Memory B cell (primary cell): ENCODE results near the gene RERE.
A peak's percentile ranks its signal among the peaks of the same experiment; 100 is the strongest.
"Not testable (repeated sequence)": the region's sequence is repeated elsewhere in the genome, so short reads cannot be mapped to it uniquely, and the experiment has no call there.

Experiments
- ATAC-seq: fragments of 150-1000 bp; cut with Tn5 transposase; 2 replicates; pipeline ENCODE4 v1.10.0; 2021; ENCODE audit warnings: low read depth, mild to moderate bottlenecking, moderate library complexity
- DNase-seq, 2 donors: peaks; one replicate each; pipeline ENCODE4 v3.0.0; 2022; ENCODE audit warnings: low spot score in 2 of 2
- H3K27ac Mint-ChIP-seq: one replicate; pipeline ENCODE4 v1.8.0; 2022; ENCODE audit warnings: mild to moderate bottlenecking, moderate library complexity, mixed read lengths
- H3K27me3 Mint-ChIP-seq: one replicate; pipeline ENCODE4 v1.8.0; 2022; ENCODE audit warnings: mixed read lengths
- H3K36me3 Mint-ChIP-seq: one replicate; pipeline ENCODE4 v1.8.0; 2022; ENCODE audit warnings: mild to moderate bottlenecking, mixed read lengths
- H3K4me1 Mint-ChIP-seq: one replicate; pipeline ENCODE4 v1.8.0; 2022; ENCODE audit warnings: mixed read lengths
- H3K4me3 Mint-ChIP-seq: one replicate; pipeline ENCODE4 v1.8.0; 2022; ENCODE audit warnings: mild to moderate bottlenecking, moderate library complexity, mixed read lengths
- H3K9me3 Mint-ChIP-seq: one replicate; pipeline ENCODE4 v1.8.0; 2022; ENCODE audit warnings: mixed read lengths

RERE gene

DNA sequence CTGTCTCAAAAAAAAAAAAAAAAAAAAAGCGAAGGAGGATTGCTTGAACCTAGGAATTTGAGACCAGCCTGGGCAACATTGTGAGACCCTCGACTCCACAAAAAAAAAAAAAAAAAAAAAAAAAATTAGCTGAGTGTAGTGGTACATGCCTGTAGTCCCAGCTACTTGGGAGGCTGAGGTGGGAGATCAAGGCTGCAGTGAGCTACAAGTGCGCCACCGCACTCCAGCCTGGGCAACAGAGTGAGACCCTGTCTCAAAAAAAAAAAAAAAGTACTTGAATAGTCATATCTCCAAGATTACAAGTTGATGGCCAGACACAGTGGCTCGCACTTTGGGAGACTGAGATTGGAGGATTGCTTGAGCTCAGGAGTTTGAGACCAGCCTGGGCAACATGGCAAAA, 33.6 kb upstream of the RERE start:
- Mint-ChIP-seq H3K9me3 (no peaks in the 10 kb centered on the region), H3K27me3 (no peaks in the 10 kb centered on the region), H3K27ac (no peak overlapping the region), H3K36me3 (peaks cover 1% of the 10 kb centered on the region), H3K4me1 (no peaks in the 10 kb centered on the region), H3K4me3 (no peak overlapping the region)
- ATAC-seq (no peak), DNase-seq (no peak)

DNA sequence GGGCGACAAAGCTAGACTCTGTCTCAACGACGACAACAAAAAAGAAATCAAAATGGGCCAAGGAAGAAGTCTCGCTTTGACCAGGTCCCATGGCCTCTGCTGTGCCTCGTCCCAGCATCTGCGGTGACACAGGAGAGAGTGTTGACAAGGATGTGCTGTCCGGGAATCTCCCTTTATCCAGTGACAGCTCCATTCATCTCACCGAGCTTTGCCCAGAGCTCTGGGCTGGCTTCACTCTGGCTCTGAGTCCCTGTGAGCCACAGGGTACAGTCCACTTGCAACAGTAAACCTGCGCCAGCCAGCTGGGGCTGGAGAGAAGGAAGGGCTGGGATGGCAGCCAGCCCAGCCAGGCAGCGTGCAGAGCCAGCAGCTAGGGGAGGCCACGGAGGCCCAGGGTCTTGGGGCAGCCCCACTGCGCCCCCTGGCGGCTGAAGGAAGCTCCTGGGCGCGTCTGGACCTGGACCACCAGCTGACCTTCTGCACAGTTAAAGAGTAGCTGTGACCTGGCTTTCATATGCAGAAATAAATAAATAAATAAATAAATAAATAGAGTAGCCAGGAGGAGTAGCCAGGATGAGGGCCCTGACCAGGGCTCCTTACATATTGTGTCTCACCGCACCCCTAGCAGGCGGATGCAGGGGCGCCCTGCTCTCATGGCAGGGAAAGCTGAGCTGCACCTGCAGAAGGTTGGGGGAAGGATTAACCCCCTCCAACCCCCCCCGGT, 31.4 kb upstream of the RERE start:
- no peaks in the 10 kb centered on the region for H3K36me3 Mint-ChIP-seq
- no peaks in the 10 kb centered on the region for H3K4me1 Mint-ChIP-seq
- H3K27me3 Mint-ChIP-seq = no peaks in the 10 kb centered on the region
- peak; percentile 97 for ATAC-seq
- H3K4me3 Mint-ChIP-seq = no peak overlapping the region
- no peaks in the 10 kb centered on the region for H3K9me3 Mint-ChIP-seq
- DNase-seq = peak; percentile 74 to 84
- no peak overlapping the region for H3K27ac Mint-ChIP-seq

DNA sequence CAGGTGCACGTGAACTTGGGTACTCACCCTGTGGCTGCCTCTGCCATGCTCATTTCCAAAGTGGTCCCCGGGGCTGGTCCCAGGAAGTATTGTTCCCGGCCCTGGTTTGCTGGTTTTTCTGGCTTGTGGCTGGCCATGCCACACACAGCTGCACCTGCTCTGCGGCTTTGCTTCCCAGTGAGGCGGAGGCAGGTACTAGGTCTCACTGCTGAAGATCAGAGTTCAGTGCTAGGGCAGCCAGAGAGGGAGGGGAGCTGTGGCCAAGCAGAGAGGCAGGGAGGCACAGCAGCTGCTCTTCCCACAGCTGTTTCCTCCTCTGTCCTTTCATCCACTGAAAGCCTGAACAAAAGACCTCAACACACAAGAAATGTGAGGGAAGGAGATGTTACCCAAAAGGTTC, 30.6 kb upstream of the RERE start:
- ATAC-seq = no peak
- no peaks in the 10 kb centered on the region for H3K36me3 Mint-ChIP-seq
- H3K27ac Mint-ChIP-seq = no peak overlapping the region
- H3K4me1 Mint-ChIP-seq = no peaks in the 10 kb centered on the region
- H3K4me3 Mint-ChIP-seq = no peak overlapping the region
- no peak for DNase-seq
- no peaks in the 10 kb centered on the region for H3K9me3 Mint-ChIP-seq
- H3K27me3 Mint-ChIP-seq = no peaks in the 10 kb centered on the region

DNA sequence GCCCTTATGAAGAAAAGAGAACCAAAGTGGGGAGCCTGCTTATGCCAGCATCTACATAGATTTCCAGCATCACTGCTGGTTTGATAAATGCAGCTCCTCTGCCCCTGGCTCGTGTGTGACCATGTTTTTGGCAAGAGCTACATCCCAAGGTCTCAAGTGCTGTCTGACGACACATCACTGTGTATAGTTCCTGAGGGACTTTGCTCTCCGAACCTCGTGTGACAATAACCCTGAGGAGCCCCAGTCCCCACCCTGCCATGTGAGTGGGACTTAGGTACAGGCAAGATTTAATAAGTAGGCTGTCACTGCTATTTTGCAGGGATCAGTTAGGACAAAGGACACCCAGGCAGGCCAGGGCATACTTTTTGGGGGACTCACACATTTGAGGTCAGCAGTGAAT, 28.8 kb upstream of the RERE start:
- Mint-ChIP-seq H3K27me3 (no peaks in the 10 kb centered on the region), H3K4me1 (no peaks in the 10 kb centered on the region), H3K9me3 (no peaks in the 10 kb centered on the region), H3K27ac (no peak overlapping the region), H3K4me3 (no peak overlapping the region), H3K36me3 (no peaks in the 10 kb centered on the region)
- DNase-seq (no peak), ATAC-seq (no peak)

DNA sequence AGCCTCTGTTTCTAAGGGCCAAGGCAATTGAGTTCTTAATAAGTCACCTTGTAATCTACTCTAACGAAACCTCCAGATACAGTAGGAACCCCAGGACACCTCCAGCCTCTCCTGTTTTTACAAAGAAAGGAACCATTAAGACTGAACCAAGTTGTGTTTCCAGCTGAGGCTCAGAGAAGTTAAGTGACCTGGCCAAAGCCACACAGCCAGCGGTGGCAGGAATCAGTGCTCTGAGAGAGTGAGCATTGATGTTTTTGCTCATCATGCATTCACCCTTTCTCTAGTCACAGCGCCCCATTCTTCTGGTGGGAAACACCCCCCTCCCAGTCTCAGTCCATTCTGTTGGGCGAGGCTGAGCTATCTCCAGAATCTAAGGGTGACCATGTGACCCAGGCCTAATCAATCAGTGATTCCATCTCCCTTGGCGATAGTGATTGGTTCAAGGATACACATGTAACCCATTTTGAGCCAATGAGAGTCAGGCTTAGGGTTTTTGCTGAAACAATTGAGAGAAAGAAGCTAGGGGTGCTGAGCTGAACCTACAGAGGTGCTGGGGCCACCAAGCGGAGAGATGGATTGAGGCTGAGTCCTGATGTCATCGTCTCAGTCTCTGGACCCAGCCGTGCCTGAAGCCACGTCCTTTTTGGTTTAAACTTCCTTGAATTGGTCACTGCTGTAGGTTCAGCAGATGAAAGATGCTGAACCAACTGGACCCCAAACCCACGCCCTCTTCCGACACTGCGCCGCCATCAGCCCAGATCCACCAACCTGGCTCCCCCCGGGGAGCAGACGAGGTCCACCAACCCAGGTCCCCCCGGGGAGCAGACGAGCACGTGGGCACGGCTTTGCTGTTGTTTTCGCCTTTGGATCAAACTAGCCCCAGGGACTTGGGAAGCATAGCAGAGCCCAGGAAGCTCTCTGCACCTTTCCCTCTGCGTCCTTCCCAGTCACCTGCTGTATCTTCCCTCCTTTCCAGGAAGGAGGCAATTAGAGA, 28.0 kb upstream of the RERE start:
- Mint-ChIP-seq H3K4me3 (no peak overlapping the region), H3K27me3 (no peaks in the 10 kb centered on the region), H3K27ac (no peak overlapping the region), H3K4me1 (no peaks in the 10 kb centered on the region), H3K36me3 (peaks cover under 1% of the 10 kb centered on the region), H3K9me3 (peaks cover 2% of the 10 kb centered on the region)
- ATAC-seq (no peak), DNase-seq (no peak)

DNA sequence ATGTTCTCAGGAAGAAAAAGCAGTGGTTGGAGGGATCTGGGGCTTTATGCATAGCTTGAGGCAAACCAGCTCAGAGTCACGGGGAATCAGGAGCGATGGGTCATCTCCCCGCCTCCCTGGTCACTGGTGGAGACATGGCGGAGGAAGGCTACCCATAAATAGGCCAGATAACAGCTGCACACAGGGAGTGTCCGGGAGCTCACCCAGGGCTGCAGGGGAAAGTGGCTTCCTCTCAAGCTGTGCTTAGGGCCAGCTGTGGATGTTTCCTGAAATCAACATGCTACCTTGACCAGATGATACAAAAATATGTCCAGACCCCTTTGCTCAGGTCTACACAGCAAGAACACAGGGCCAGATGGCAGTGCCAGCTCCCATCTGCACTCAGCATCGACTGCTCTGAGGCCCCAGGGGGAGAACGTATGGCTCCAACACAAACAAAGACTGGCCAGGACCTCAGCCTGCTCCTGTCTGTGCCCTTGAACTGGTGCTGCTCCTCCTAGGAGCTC, 27.1 kb upstream of the RERE start:
- Mint-ChIP-seq H3K4me3 (no peak overlapping the region), H3K9me3 (peaks cover 4% of the 10 kb centered on the region), H3K36me3 (peaks cover 3% of the 10 kb centered on the region), H3K27ac (no peak overlapping the region), H3K27me3 (no peaks in the 10 kb centered on the region), H3K4me1 (no peaks in the 10 kb centered on the region)
- no peak for ATAC-seq
- DNase-seq = no peak

DNA sequence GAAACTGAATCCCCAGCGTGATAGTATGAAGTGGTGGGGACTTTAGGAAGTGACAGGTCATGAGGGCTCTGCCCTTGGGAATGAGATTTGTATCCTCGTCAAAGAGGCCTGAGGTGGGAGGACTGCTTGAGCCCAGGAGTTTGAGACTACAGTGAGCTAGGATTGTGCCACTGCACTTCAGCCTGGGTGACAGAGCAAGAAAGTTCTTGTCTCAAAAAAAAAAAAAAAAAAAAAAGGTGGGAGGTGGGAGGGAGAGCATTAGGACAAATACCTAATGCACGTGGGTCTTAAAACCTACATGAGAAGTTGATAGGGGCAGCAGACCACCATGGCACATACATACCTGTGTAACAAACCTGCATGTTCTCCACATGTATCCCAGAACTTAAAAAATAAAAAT, 24.0 kb upstream of the RERE start:
- no peaks in the 10 kb centered on the region for H3K27me3 Mint-ChIP-seq
- ATAC-seq (no peak), DNase-seq (no peak)
- H3K9me3 Mint-ChIP-seq = peaks cover 4% of the 10 kb centered on the region
- no peak overlapping the region for H3K27ac Mint-ChIP-seq
- peaks cover 3% of the 10 kb centered on the region for H3K36me3 Mint-ChIP-seq
- H3K4me1 Mint-ChIP-seq = no peaks in the 10 kb centered on the region
- no peak overlapping the region for H3K4me3 Mint-ChIP-seq

DNA sequence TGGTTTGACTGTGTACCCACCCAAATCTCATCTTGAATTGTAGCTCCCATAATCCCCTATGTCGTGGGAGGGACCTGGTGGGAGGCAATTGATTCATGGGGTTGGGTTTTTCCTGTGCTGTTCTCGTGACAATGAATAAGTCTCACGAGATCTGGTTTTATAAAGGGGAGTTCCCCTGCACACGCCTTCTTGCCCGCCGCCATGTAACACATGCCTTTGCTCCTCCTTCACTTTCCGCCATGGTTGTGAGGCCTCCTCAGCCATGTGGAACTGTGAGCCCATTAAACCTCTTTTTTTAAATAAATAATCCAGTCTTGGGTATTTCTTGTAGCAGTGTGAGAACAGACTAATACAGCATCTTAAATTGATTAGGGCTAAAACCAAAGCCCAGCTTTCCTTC, 22.6 kb upstream of the RERE start:
- no peak overlapping the region for H3K4me3 Mint-ChIP-seq
- no peaks in the 10 kb centered on the region for H3K4me1 Mint-ChIP-seq
- H3K27me3 Mint-ChIP-seq = no peaks in the 10 kb centered on the region
- no peak for ATAC-seq
- peaks cover 3% of the 10 kb centered on the region for H3K36me3 Mint-ChIP-seq
- no peak overlapping the region for H3K27ac Mint-ChIP-seq
- no peak for DNase-seq
- H3K9me3 Mint-ChIP-seq = peaks cover 4% of the 10 kb centered on the region

DNA sequence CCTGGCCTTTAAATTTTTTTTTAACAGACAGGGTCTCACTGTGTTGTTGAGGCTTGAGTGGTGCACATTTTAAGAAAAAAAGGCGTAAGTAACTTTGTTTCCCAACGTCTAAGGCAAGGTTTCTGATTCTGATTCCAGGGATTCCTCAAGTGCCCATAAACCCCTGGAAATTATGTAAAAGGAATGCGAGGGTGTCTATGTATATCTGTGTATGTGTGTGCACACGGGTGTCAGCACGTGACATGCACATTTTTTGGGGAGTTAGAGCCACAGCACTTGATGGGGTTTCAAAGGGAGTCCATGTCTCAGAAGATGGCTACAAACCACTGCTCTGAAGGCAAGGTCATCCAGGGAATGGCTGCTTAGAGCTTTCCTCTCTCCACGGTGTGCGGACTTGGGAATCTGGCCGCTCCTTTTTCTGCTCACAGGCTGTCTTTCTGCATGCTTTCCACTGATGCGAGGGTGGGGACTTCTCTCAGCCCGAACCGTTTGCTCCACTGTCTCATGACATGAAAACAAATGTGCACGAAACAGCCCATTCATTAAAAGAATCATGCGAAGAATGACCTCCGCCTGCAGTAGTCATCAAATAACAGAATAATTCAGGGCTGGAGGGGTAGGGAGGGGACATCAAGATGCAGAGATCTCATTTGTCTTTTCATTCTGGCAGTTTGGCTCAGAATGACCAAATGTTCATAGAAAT, 18.7 kb upstream of the RERE start:
- Mint-ChIP-seq H3K36me3 (peaks cover 3% of the 10 kb centered on the region), H3K4me3 (no peak overlapping the region), H3K27ac (no peak overlapping the region), H3K27me3 (no peaks in the 10 kb centered on the region), H3K9me3 (peaks cover 4% of the 10 kb centered on the region), H3K4me1 (no peaks in the 10 kb centered on the region)
- DNase-seq (no peak), ATAC-seq (no peak)

DNA sequence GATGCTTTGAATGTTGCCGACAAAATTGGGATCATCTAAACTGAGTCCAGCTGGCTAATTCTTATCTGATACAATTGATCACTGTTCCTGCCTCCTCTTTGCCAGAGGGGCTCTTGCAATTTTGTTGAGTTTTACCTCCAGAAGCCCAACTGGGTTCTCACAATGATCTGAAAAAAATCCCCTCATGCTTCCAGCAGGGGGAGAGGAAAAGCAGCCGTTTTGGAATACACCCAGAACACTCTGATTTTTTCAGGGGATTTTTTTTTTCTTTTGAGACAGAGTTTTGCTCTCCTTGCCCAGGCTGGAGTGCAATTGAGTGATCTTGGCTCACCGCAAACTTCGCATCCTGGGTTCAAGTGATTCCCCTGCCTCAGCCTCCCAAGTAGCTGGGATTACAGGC, 13.9 kb upstream of the RERE start:
- Mint-ChIP-seq H3K27me3 (no peaks in the 10 kb centered on the region), H3K4me3 (no peak overlapping the region), H3K9me3 (no peaks in the 10 kb centered on the region), H3K4me1 (peaks cover 9% of the 10 kb centered on the region), H3K36me3 (no peaks in the 10 kb centered on the region), H3K27ac (no peak overlapping the region)
- ATAC-seq = no peak
- no peak for DNase-seq

DNA sequence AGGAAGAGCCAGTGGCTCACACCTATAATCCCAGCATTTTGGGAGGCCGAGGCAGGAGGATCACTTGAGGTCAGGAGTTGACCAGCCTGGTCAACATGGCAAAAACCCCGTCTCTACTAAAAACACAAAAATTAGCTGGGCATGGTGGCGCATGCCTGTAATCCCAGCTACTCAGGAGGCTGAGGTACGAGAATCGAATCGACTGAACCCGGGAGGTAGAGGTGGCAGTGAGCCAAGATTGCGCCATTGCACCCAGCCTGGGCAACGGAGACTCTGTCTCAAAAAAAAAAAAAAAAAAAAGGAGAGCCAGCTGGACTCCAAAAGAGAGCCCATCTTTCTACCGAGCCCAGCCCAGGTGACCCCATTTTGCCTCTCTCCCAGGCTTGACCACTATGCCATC, 13.3 kb upstream of the RERE start:
- not testable (repeated sequence) for H3K27ac Mint-ChIP-seq, H3K4me3 Mint-ChIP-seq, H3K27me3 Mint-ChIP-seq, H3K36me3 Mint-ChIP-seq, ATAC-seq, H3K4me1 Mint-ChIP-seq, H3K9me3 Mint-ChIP-seq, DNase-seq

DNA sequence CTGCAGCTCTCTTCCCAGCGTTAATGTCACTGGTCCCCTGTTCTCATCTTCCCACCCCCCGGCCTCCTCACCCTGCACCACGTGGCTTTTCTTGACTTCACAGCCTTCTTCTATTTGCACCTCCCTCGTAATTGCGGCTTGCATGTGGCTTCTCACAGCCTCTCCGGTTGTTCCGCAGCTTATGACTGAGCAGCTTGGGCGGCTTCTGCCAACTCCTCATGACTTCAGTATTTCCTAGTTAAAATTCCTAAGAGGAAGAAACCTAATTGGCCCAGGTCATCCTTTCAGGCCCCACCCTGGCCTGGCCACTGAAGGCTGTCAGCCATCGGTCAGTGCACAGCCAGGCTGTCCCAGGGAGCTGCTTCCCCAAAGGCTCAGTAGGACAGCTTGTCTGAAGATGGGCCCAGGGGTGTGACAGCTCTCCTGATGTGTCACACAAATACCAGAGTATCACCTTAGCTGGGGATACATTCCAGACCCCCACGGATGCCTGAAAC, 8.6 kb upstream of the RERE start:
- H3K4me1 Mint-ChIP-seq = peaks cover 9% of the 10 kb centered on the region
- no peak for ATAC-seq
- H3K27ac Mint-ChIP-seq = no peak overlapping the region
- H3K9me3 Mint-ChIP-seq = no peaks in the 10 kb centered on the region
- no peak for DNase-seq
- no peak overlapping the region for H3K4me3 Mint-ChIP-seq
- H3K36me3 Mint-ChIP-seq = no peaks in the 10 kb centered on the region
- H3K27me3 Mint-ChIP-seq = peaks cover 9% of the 10 kb centered on the region

DNA sequence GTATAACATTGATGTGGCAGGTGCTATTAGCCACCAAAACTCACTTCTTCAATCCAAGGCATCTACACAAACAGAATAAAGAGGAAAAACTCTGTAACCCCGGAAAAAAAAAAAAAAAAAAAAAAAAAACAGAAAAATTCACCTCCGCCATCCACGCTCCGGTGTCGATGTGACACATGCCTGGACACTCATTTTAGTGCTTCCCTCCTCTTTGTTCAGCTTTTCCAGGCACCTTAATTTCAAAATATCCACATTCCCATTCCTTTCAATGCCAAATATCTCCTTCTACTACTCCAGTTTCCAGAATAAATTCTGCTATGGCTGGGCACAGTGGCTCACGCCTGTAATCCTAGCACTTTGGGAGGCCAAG, 5.8 kb upstream of the RERE start:
- DNase-seq (no peak), ATAC-seq (no peak)
- H3K4me1 Mint-ChIP-seq = peaks cover under 1% of the 10 kb centered on the region
- no peak overlapping the region for H3K27ac Mint-ChIP-seq
- H3K27me3 Mint-ChIP-seq = peaks cover 9% of the 10 kb centered on the region
- H3K36me3 Mint-ChIP-seq = no peaks in the 10 kb centered on the region
- H3K4me3 Mint-ChIP-seq = no peak overlapping the region
- no peaks in the 10 kb centered on the region for H3K9me3 Mint-ChIP-seq
